ENCODE measurements around the gene ANO6. TPM values are rescaled to one million over a fixed set of nuclear protein-coding genes. Genes with fewer than 3 reads are reported as not detected.

ANO6 gene
- total RNA-seq, 1 donor from 2014 or later: 64.1 TPM

DNA sequence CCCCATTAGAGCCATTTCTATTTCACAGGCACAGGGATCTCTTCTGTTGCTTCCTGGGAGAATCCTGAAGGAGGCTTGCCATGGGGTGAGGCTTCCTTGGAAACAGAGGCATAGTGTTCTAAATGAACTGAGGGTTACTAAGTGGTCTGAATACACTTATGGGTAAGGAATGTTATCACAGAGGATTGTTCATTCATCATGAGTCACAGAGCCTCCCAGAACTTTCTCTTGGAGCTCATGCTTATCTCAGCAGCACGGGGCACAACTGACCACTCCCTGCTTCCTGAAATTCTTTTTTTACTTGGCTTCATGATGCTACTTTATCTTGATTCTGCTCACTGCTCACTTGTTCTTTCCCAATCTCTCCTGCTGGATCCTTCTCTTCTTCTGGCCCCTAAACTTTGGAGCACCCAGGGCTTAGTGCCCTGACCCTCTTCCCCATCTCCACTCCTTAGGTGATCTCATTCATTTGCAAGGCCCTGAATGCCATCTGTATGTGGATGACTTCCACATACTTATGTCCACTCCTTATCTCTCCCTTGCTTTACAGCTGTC is 57.9 kb downstream of the ANO6 start:
- Histone ChIP-seq H3K4me1 (peaks cover 23% of the 10 kb centered on the region), H3K9me3 (no peaks in the 10 kb centered on the region), H3K27ac (peak overlapping the region; percentile 44), H3K27me3 (ENCODE audit: low read depth) (no peaks in the 10 kb centered on the region), H3K36me3 (no peaks in the 10 kb centered on the region), H3K4me3 (no peak overlapping the region)
- DNase-seq: no peak
- intact Hi-C loops (cut with DNase I): no loop called here
- peak; percentile 88 to 92 for ATAC-seq
- TF ChIP-seq, protein P1, sequence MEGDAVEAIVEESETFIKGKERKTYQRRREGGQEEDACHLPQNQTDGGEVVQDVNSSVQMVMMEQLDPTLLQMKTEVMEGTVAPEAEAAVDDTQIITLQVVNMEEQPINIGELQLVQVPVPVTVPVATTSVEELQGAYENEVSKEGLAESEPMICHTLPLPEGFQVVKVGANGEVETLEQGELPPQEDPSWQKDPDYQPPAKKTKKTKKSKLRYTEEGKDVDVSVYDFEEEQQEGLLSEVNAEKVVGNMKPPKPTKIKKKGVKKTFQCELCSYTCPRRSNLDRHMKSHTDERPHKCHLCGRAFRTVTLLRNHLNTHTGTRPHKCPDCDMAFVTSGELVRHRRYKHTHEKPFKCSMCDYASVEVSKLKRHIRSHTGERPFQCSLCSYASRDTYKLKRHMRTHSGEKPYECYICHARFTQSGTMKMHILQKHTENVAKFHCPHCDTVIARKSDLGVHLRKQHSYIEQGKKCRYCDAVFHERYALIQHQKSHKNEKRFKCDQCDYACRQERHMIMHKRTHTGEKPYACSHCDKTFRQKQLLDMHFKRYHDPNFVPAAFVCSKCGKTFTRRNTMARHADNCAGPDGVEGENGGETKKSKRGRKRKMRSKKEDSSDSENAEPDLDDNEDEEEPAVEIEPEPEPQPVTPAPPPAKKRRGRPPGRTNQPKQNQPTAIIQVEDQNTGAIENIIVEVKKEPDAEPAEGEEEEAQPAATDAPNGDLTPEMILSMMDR (IDR thresholded peaks at IDR 0.05): no peak

DNA sequence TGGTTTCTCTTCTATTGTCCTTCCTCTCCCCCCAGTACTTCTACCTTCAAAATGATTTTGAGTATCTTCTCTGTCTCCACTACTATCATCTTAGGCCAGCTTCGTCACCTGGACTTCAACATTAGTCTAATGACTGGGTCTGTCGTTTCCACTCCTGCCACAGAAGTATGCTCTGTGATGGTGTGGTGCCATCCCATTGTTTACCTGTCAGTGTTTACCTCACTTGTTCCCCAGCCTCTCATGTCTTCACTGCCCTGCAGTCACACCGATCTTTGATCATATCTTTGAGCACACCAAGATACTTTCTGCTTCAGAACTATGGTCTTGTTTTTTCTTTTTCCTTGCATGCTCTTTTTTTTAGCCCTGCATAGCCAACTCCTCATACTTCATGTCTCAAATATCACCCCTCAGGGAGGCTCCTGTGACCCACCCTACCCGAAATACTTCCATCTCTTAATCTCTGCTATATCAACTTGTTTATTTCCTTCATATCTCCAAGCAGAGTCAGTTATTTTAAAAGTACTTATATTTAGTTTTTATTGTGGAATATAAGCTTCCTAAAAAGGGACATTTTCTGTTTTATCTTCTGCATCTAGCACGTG is 60.4 kb downstream of the ANO6 start:
- TF ChIP-seq, protein P1 (IDR thresholded peaks at IDR 0.05): no peak
- no peak overlapping the region for H3K4me3 ChIP-seq
- H3K27me3 ChIP-seq (ENCODE audit: low read depth): no peaks in the 10 kb centered on the region
- no peak overlapping the region for H3K27ac ChIP-seq
- intact Hi-C loops (cut with DNase I): no loop called here
- no peak for DNase-seq
- peaks cover 14% of the 10 kb centered on the region for H3K4me1 ChIP-seq
- no peaks in the 10 kb centered on the region for H3K36me3 ChIP-seq
- no peak for ATAC-seq
- H3K9me3 ChIP-seq: no peaks in the 10 kb centered on the region

DNA sequence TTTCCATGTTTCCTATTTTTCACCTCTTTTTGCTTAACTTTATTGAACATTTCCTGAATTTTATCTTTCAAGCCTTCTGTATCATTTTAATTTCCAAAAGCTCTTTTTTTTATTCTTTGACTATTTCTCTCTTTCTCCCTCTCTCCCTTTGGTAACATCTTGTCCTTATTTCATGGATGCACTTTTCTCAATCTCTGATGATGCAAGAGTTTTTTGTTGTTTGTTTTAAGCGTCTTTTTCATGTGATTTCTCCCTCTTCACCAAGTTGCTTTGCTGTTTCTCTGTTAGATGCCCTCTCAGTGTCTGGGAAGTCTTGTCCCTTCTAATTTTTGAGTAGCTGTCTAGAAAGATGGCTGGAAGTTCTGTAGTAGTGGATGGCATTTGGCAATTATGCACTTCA is 62.6 kb downstream of the ANO6 start:
- intact Hi-C loops (cut with DNase I): no loop called here

GRCh38 chr12:45279931-45280830 is 64.3 kb downstream of the ANO6 start:
- ATAC-seq (no peak), DNase-seq (no peak)
- H3K4me3 ChIP-seq: no peak overlapping the region
- H3K4me1 ChIP-seq: peaks cover 25% of the 10 kb centered on the region
- H3K9me3 ChIP-seq: no peaks in the 10 kb centered on the region
- H3K27me3 ChIP-seq (ENCODE audit: low read depth): no peaks in the 10 kb centered on the region
- intact Hi-C loops (cut with DNase I): no loop called here
- no peak overlapping the region for H3K27ac ChIP-seq
- H3K36me3 ChIP-seq: no peaks in the 10 kb centered on the region
- TF ChIP-seq, protein P1 (IDR thresholded peaks at IDR 0.05): no peak

More for the DNA sequence above, 62.6 kb downstream of the ANO6 start:
- Histone ChIP-seq H3K4me3 (no peak overlapping the region), H3K4me1 (peaks cover 11% of the 10 kb centered on the region), H3K27ac (no peak overlapping the region), H3K36me3 (no peaks in the 10 kb centered on the region), H3K9me3 (no peaks in the 10 kb centered on the region), H3K27me3 (ENCODE audit: low read depth) (no peaks in the 10 kb centered on the region)
- TF ChIP-seq, protein P1 (IDR thresholded peaks at IDR 0.05): no peak
- ATAC-seq: no peak
- DNase-seq: no peak

- Histone ChIP-seq H3K4me1 (peaks cover 25% of the 10 kb centered on the region), H3K9me3 (no peaks in the 10 kb centered on the region), H3K4me3 (no peak overlapping the region), H3K36me3 (no peaks in the 10 kb centered on the region), H3K27me3 (ENCODE audit: low read depth) (no peaks in the 10 kb centered on the region), H3K27ac (no peak overlapping the region)
- intact Hi-C loops (cut with DNase I): no loop called here
- no peak for ATAC-seq
- DNase-seq: no peak
- TF ChIP-seq, protein P1 (IDR thresholded peaks at IDR 0.05): no peak
These were observed 66.1 kb downstream of the ANO6 start for GRCh38 chr12:45281994-45282393.

Measured in lower lobe of right lung (tissue), 2 donors.